Colonic mucosa (tissue), 4 donors: ENCODE results near the gene SRSF12. TPM values are rescaled to one million over a fixed set of nuclear protein-coding genes. Genes with fewer than 3 reads are reported as not detected.
"Not testable (repeated sequence)": the region's sequence is repeated elsewhere in the genome, so short reads cannot be mapped to it uniquely, and the experiment has no call there.

Source experiments
- DNase-seq: peaks from one replicate; pipeline ENCODE4 v3.0.0-alpha.2; 2020
- H3K27ac ChIP-seq: fragments of 200-600 bp; one replicate; pipeline ENCODE4 v1.8.0; 2021
- H3K27me3 ChIP-seq: fragments of 200-600 bp; one replicate; pipeline ENCODE4 v1.8.0; 2021
- H3K36me3 ChIP-seq: fragments of 200-600 bp; one replicate; pipeline ENCODE4 v1.8.0; 2021
- H3K4me1 ChIP-seq: fragments of 200-600 bp; one replicate; pipeline ENCODE4 v1.8.0; 2021; ENCODE audit warnings: mild to moderate bottlenecking
- H3K4me3 ChIP-seq: fragments of 200-600 bp; one replicate; pipeline ENCODE4 v1.8.0; 2021
- H3K9ac ChIP-seq, 2 donors: one replicate each; pipeline ENCODE4 v1.7.0; 2013; ENCODE audit warnings: control low read depth in 2 of 2, low read depth in 2 of 2, low read length in 2 of 2
- H3K9me3 ChIP-seq: fragments of 200-600 bp; one replicate; pipeline ENCODE4 v1.8.0; 2021
- intact Hi-C: fragments of 100-400 bp; cut with DNase I; formaldehyde crosslinking; loops from one replicate; pipeline ENCODE4 v1.14.1; 2022
- total RNA-seq, 2 donors: library from RNA; stranded (reverse); fragmentation: NEBNext Ultra II Directional in 1 of 2; extraction: Animal tissue kit (Norgen Biotek cat#: 25700) in 1 of 2; gene quantifications; one replicate each; pipeline ENCODE4 v1.2.1, GENCODE V29; 2021
- TF ChIP-seq, protein P1 (sequence below): fragments of 200-600 bp; IDR thresholded peaks from one replicate; pipeline ENCODE4 v1.8.0; 2022; ENCODE audit warnings: antibody characterized with exemption, mild to moderate bottlenecking
- donor health status: healthy.
- donor health status: DM: no; HTN: no; CAD: no.
- donor health status: DM: no; HTN: no; CAD: no.

Gene SRSF12
- total RNA-seq, 2 donors from 2014 or later, result 0.35 TPM; not detected in 1

DNA sequence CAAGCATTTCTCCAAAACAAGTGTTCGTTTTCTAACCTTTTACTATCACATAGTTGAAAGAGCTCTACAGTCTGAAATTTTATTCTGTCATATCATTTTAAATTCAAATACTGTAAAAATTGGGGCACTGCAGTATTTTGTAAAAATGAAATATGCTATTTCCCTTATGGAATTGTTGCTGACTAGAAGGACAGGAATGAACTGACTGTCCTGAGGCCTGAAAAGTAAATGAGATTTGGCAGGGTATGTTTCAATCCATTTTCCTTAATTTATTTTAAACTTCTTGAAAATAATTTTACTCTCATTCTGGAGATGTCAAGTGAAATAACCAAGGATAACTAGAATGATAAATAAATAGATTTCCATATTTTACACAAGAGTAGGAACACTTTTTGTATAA lies 49.2 kb downstream of the SRSF12 start:
- no peak for DNase-seq
- H3K4me3 ChIP-seq, result no peak overlapping the region
- intact Hi-C loops, result no loop called here
- H3K27ac ChIP-seq, result no peak overlapping the region
- H3K9me3 ChIP-seq, result no peaks in the 10 kb centered on the region
- H3K36me3 ChIP-seq, result no peaks in the 10 kb centered on the region
- H3K27me3 ChIP-seq, result no peaks in the 10 kb centered on the region
- H3K4me1 ChIP-seq, result no peaks in the 10 kb centered on the region
- TF ChIP-seq, protein P1, sequence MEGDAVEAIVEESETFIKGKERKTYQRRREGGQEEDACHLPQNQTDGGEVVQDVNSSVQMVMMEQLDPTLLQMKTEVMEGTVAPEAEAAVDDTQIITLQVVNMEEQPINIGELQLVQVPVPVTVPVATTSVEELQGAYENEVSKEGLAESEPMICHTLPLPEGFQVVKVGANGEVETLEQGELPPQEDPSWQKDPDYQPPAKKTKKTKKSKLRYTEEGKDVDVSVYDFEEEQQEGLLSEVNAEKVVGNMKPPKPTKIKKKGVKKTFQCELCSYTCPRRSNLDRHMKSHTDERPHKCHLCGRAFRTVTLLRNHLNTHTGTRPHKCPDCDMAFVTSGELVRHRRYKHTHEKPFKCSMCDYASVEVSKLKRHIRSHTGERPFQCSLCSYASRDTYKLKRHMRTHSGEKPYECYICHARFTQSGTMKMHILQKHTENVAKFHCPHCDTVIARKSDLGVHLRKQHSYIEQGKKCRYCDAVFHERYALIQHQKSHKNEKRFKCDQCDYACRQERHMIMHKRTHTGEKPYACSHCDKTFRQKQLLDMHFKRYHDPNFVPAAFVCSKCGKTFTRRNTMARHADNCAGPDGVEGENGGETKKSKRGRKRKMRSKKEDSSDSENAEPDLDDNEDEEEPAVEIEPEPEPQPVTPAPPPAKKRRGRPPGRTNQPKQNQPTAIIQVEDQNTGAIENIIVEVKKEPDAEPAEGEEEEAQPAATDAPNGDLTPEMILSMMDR, result no peak
- no peak overlapping the region for H3K9ac ChIP-seq

GRCh38 chr6:89067796-89068195 lies 50.1 kb downstream of the SRSF12 start:
- no peak for DNase-seq
- intact Hi-C loops, result no loop called here
- Histone ChIP-seq H3K4me1 (no peaks in the 10 kb centered on the region), H3K9me3 (no peaks in the 10 kb centered on the region), H3K36me3 (no peaks in the 10 kb centered on the region), H3K4me3 (no peak overlapping the region), H3K27ac (no peak overlapping the region), H3K27me3 (no peaks in the 10 kb centered on the region), H3K9ac (no peak overlapping the region)
- TF ChIP-seq, protein P1, result no peak

DNA sequence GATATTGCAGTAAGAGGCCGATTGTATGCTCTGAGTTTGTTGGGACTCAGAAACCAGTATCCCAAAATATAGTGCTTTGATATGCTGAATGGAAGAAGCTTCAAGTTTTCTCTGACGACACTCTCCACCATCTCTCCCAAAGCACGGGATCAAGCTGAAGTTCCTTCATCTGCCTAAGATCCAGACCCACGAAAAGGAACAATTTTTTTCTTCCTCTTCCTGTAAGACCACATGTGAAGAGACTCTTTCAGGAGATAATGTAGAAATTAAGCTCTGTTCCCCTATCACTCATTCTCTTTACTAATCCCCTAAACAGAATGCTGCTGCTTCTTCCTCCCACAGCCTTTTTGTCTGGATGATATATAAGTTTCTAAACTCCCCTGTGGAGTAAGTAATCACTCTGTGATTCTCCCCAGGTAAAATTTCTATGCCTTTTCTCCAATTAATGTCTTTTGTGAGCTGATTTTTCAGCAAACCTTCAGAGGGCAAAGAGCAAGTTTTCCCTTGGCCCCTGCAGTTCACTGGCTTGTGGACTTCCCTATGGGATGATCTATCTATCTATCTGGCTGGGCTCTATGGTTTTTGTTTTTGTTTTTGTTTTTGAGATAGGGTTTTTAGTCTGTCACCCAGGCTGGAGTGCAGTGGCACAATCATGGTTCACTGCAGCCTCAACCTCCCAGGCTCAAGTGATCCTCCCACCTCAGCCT lies 50.8 kb downstream of the SRSF12 start:
- intact Hi-C loops, result no loop called here
- no peaks in the 10 kb centered on the region for H3K4me1 ChIP-seq
- TF ChIP-seq, protein P1, result no peak
- no peaks in the 10 kb centered on the region for H3K9me3 ChIP-seq
- no peaks in the 10 kb centered on the region for H3K27me3 ChIP-seq
- H3K36me3 ChIP-seq, result no peaks in the 10 kb centered on the region
- H3K4me3 ChIP-seq, result no peak overlapping the region
- DNase-seq, result no peak
- H3K9ac ChIP-seq, result no peak overlapping the region
- H3K27ac ChIP-seq, result no peak overlapping the region

DNA sequence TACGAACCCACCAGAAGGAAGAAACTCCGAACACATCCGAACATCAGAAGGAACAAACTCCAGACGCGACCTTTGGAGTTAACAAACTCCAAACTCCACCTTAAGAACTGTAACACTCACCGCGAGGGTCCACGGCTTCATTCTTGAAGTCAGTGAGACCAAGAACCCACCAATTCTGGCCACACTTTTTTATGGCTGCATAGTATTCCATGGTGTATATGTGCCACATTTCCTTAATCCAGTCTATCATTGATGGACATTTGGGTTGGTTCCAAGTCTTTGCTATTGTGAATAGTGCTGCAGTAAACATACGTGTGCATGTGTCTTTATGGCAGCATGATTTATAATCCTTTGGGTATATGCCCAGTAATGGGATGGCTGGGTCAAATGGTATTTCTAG lies 51.8 kb downstream of the SRSF12 start:
- intact Hi-C loops, H3K4me1 ChIP-seq, H3K36me3 ChIP-seq, DNase-seq, H3K27ac ChIP-seq, H3K4me3 ChIP-seq, H3K9me3 ChIP-seq, H3K9ac ChIP-seq, H3K27me3 ChIP-seq: not testable (repeated sequence)

DNA sequence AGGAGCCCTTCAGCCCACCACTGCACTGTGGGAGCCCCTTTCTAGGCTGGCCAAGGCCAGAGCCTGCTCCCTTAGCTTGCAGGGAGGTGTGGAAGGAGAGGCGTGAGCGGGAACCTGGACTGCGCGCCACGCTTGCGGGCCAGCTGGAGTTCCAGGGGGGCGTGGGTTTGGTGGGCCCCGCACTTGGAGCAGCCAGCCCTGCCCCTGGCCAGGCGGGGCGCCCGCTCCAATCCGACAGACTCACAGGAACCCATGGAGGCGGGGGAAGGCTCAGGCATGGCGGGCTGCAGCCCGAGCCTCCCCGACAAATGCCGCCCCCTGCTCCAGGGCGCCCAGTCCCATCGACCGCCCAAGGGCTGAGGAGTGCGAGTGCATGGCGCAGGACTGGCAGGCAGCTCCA lies 52.9 kb downstream of the SRSF12 start:
- H3K9ac ChIP-seq, H3K9me3 ChIP-seq, DNase-seq, H3K4me3 ChIP-seq, H3K27me3 ChIP-seq, H3K36me3 ChIP-seq, H3K27ac ChIP-seq, H3K4me1 ChIP-seq, intact Hi-C loops: not testable (repeated sequence)

- H3K36me3 ChIP-seq, result no peaks in the 10 kb centered on the region
- H3K9ac ChIP-seq, result no peak overlapping the region
- H3K27me3 ChIP-seq, result no peaks in the 10 kb centered on the region
- no peaks in the 10 kb centered on the region for H3K9me3 ChIP-seq
- no peaks in the 10 kb centered on the region for H3K4me1 ChIP-seq
- TF ChIP-seq, protein P1, result no peak
- DNase-seq, result no peak
- no peak overlapping the region for H3K4me3 ChIP-seq
- intact Hi-C loops, result no loop called here
- no peak overlapping the region for H3K27ac ChIP-seq
Measured at GRCh38 chr6:89063881-89064280, 54.0 kb downstream of the SRSF12 start.
